OCI-LY1 (cell line): Measurements from ENCODE around the gene WNT11.

Experiments used
- H2AFZ ChIP-seq: fragments of 200-600 bp; sonication (generic), shearing (Covaris generic); 2 replicates; pipeline ENCODE4 v1.6.0; 2014; ENCODE audit warnings: antibody characterized with exemption, mild to moderate bottlenecking, low read length
- H3F3A ChIP-seq: fragments of 200-600 bp; sonication (generic), shearing (Covaris generic); 2 replicates; pipeline ENCODE4 v1.6.0; 2014; ENCODE audit warnings: mild to moderate bottlenecking, antibody characterized with exemption, low read length, moderate library complexity; ENCODE audit not compliant: insufficient read depth
- H3K27ac ChIP-seq: fragments of 200-600 bp; sonication (generic); 2 replicates; pipeline ENCODE4 v1.5.1; 2014; ENCODE audit warnings: low read length, mixed run types, mild to moderate bottlenecking, low read depth; ENCODE audit not compliant: poor library complexity, severe bottlenecking
- H3K27me3 ChIP-seq: fragments of 200-600 bp; sonication (generic); 2 replicates; pipeline ENCODE4 v1.6.0; 2014; ENCODE audit warnings: antibody characterized with exemption, mild to moderate bottlenecking, low read length, moderate library complexity; ENCODE audit not compliant: insufficient read depth
- H3K36me3 ChIP-seq: fragments of 200-600 bp; sonication (generic); 2 replicates; pipeline ENCODE4 v1.6.1; 2014; ENCODE audit warnings: mild to moderate bottlenecking, antibody characterized with exemption, low read length, moderate library complexity, mixed read lengths; ENCODE audit not compliant: insufficient read depth
- H3K4me1 ChIP-seq: fragments of 200-600 bp; sonication (generic); 2 replicates; pipeline ENCODE4 v1.5.1; 2014; ENCODE audit warnings: mild to moderate bottlenecking, low read length, moderate library complexity; ENCODE audit not compliant: insufficient read depth, severe bottlenecking
- H3K4me2 ChIP-seq: fragments of 200-600 bp; sonication (generic), shearing (Covaris generic); 2 replicates; pipeline ENCODE4 v1.6.1; 2014; ENCODE audit warnings: low read length
- H3K4me3 ChIP-seq: fragments of 200-600 bp; sonication (generic); 2 replicates; pipeline ENCODE4 v1.5.1; 2014; ENCODE audit warnings: low read length, low read depth, mild to moderate bottlenecking, mixed read lengths; ENCODE audit not compliant: poor library complexity, severe bottlenecking
- H3K79me2 ChIP-seq: fragments of 200-600 bp; shearing (Covaris generic); 2 replicates; pipeline ENCODE4 v1.6.1; 2016; ENCODE audit warnings: mixed run types, low read length, mixed read lengths; ENCODE audit not compliant: insufficient read depth
- H3K9ac ChIP-seq: fragments of 200-600 bp; sonication (generic), shearing (Covaris generic); 2 replicates; pipeline ENCODE4 v1.6.1; 2014; ENCODE audit warnings: mild to moderate bottlenecking, low read length, mixed read lengths
- H3K9me2 ChIP-seq: fragments of 200-600 bp; sonication (generic), shearing (Covaris generic); 2 replicates; pipeline ENCODE4 v1.6.1; 2014; ENCODE audit warnings: low read depth, mild to moderate bottlenecking, low read length, mixed read lengths
- H3K9me3 ChIP-seq: fragments of 200-600 bp; shearing (Covaris generic); 2 replicates; pipeline ENCODE4 v1.6.1; 2014; ENCODE audit warnings: low read length, mixed read lengths
- H4K20me1 ChIP-seq: fragments of 200-600 bp; sonication (generic), shearing (Covaris generic); 2 replicates; pipeline ENCODE4 v1.6.0; 2016; ENCODE audit warnings: mild to moderate bottlenecking, low read length; ENCODE audit not compliant: insufficient read depth
- CTCF ChIP-seq: fragments of 200-600 bp; sonication (generic), shearing (Covaris generic); IDR thresholded peaks from 2 replicates; pipeline ENCODE4 v1.5.1; 2017; ENCODE audit warnings: mild to moderate bottlenecking, antibody characterized with exemption, low read length, moderate library complexity, mixed read lengths
- EZH2 ChIP-seq: fragments of 200-600 bp; sonication (generic), shearing (Covaris generic); IDR thresholded peaks from 2 replicates; pipeline ENCODE4 v1.8.0; 2017; ENCODE audit warnings: borderline replicate concordance, mixed run types, mild to moderate bottlenecking, antibody characterized with exemption, low read length, moderate library complexity, mixed read lengths

WNT11 gene

GRCh38 chr11:76159983-76160661, 46.2 kb downstream of the WNT11 start:
- Histone ChIP-seq H3K27me3 (no peaks in the 10 kb centered on the region; the same call in 1 of the 2 replicates), H3K9ac (no peak overlapping the region), H3K4me3 (no peak overlapping the region), H3K79me2 (no peaks in the 10 kb centered on the region), H4K20me1 (no peaks in the 10 kb centered on the region), H3F3A (no peaks in the 10 kb centered on the region), H3K4me2 (no peak overlapping the region), H2AFZ (no peak overlapping the region), H3K9me2 (no peaks in the 10 kb centered on the region), H3K9me3 (no peaks in the 10 kb centered on the region), H3K4me1 (no peaks in the 10 kb centered on the region), H3K36me3 (no peaks in the 10 kb centered on the region), H3K27ac (no peak overlapping the region)
- TF ChIP-seq CTCF = no peak
- no peak for TF ChIP-seq EZH2

DNA sequence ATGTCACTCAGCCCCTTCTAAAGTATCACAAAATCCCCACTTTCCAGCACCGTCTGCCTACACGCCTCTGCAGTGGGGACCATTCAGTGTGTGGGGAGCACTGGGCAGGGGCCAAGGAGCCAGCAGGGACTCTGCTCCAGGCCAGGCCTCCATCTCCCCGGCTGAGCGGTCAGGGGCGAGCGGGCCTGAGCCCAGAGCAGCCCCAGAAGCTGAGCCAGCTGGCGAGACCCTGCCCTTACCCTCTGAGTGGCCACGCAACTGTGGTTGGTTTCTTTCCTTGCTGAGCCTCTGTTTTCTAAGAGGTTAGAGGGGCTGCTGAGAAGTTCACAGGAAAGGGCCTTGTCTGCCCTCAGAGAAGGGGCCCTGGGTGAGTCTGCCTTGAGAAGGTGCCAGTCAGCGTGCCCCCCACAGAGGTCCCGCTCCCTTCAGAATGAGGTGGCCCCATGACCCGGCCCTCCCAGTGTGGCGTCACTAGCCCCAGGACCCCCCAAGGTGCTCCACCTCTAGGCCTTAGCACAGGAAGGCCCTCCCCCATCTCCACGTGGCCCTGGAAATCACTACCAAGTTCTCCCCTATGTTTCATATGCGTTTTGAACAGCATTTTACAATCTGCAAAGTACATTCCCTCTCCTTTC, 46.9 kb downstream of the WNT11 start:
- Histone ChIP-seq H3K9me2 (no peaks in the 10 kb centered on the region), H3K79me2 (no peaks in the 10 kb centered on the region), H4K20me1 (no peaks in the 10 kb centered on the region), H2AFZ (no peak overlapping the region), H3F3A (no peaks in the 10 kb centered on the region), H3K4me3 (no peak overlapping the region), H3K27ac (no peak overlapping the region), H3K4me2 (no peak overlapping the region), H3K9me3 (no peaks in the 10 kb centered on the region), H3K36me3 (no peaks in the 10 kb centered on the region), H3K4me1 (no peaks in the 10 kb centered on the region), H3K9ac (no peak overlapping the region), H3K27me3 (no peaks in the 10 kb centered on the region; the same call in 1 of the 2 replicates)
- TF ChIP-seq EZH2 (no peak), CTCF (no peak)

- H3K27ac ChIP-seq = no peak overlapping the region
- no peaks in the 10 kb centered on the region for H3K4me1 ChIP-seq
- no peaks in the 10 kb centered on the region for H4K20me1 ChIP-seq
- no peaks in the 10 kb centered on the region for H3K9me3 ChIP-seq
- H3F3A ChIP-seq = no peaks in the 10 kb centered on the region
- TF ChIP-seq EZH2 = no peak
- TF ChIP-seq CTCF = no peak
- no peaks in the 10 kb centered on the region for H3K79me2 ChIP-seq
- no peak overlapping the region for H3K4me2 ChIP-seq
- H3K9me2 ChIP-seq = no peaks in the 10 kb centered on the region
- no peaks in the 10 kb centered on the region for H3K36me3 ChIP-seq
- no peaks in the 10 kb centered on the region; the same call in 1 of the 2 replicates for H3K27me3 ChIP-seq
- H3K4me3 ChIP-seq = no peak overlapping the region
- H3K9ac ChIP-seq = no peak overlapping the region
- no peak overlapping the region for H2AFZ ChIP-seq
Measured at GRCh38 chr11:76158394-76159302, 47.7 kb downstream of the WNT11 start.
